Skin epidermis (tissue), 12 donors: ENCODE results near the gene SKA2.
A peak's percentile ranks its signal among the peaks of the same experiment; 100 is the strongest.
"Not testable (repeated sequence)": the region's sequence is repeated elsewhere in the genome, so short reads cannot be mapped to it uniquely, and the experiment has no call there.

Experiments used
- H3K27ac ChIP-seq, 21 experiments: fragments of 200-600 bp; sonication (generic) in 11 of 21; one replicate each; pipeline ENCODE4 v1.5.0; 2020; ENCODE audit warnings: mild to moderate bottlenecking in 3 of 21, inconsistent platforms in 2 of 21, moderate library complexity in 2 of 21
- H3K4me3 ChIP-seq, 7 experiments: fragments of 200-600 bp; sonication (generic) in 2 of 7; one replicate each; pipeline ENCODE4 v1.5.0; 2020; ENCODE audit warnings: inconsistent platforms in 2 of 7, mild to moderate bottlenecking in 2 of 7, moderate library complexity in 1 of 7

The SKA2 gene

GRCh38 chr17:59154721-59155438 is at the start of gene SKA2:
Gene SKA2 (minus strand): TSS chr17:59155186. CDS start chr17:59155163, 23 bp downstream.
- H3K4me3 ChIP-seq: peak within 1 kb of the TSS; percentile 45 to 94 (median 58)

GRCh38 chr17:59202320-59202719 is 47.3 kb upstream of the SKA2 start:
- H3K27ac ChIP-seq: no peak overlapping the region

More at GRCh38 chr17:59154721-59155438, at the start of gene SKA2:
- H3K27ac ChIP-seq: peak within 1 kb of the TSS; percentile 27 to 89 (median 82)

GRCh38 chr17:59199398-59199797 is 44.4 kb upstream of the SKA2 start:
- H3K4me3 ChIP-seq: no peak overlapping the region
- H3K27ac ChIP-seq: no peak overlapping the region

More at GRCh38 chr17:59202320-59202719, 47.3 kb upstream of the SKA2 start:
- no peak overlapping the region for H3K4me3 ChIP-seq

GRCh38 chr17:59193336-59193862 is 38.4 kb upstream of the SKA2 start:
- no peak overlapping the region for H3K4me3 ChIP-seq
- H3K27ac ChIP-seq: no peak overlapping the region

- Histone ChIP-seq H3K27ac (no peak overlapping the region), H3K4me3 (no peak overlapping the region)
Measured at GRCh38 chr17:59190806-59191205, 35.8 kb upstream of the SKA2 start.

GRCh38 chr17:59186850-59187249 is 31.9 kb upstream of the SKA2 start:
- H3K4me3 ChIP-seq: no peak overlapping the region
- H3K27ac ChIP-seq: no peak overlapping the region

GRCh38 chr17:59185997-59186396 is 31.0 kb upstream of the SKA2 start:
- H3K27ac ChIP-seq: no peak overlapping the region
- no peak overlapping the region for H3K4me3 ChIP-seq

GRCh38 chr17:59181481-59181880 is 26.5 kb upstream of the SKA2 start:
- Histone ChIP-seq H3K4me3 (no peak overlapping the region), H3K27ac (no peak overlapping the region)

- Histone ChIP-seq H3K27ac (no peak overlapping the region), H3K4me3 (no peak overlapping the region)
Measured at GRCh38 chr17:59180626-59181025, 25.6 kb upstream of the SKA2 start.

- not testable (repeated sequence) for H3K4me3 ChIP-seq, H3K27ac ChIP-seq
Measured at GRCh38 chr17:59179601-59180000, 24.6 kb upstream of the SKA2 start.

- H3K4me3 ChIP-seq: no peak overlapping the region
- H3K27ac ChIP-seq: no peak overlapping the region
Measured at GRCh38 chr17:59178266-59178985, 23.4 kb upstream of the SKA2 start.

- Histone ChIP-seq H3K4me3 (no peak overlapping the region), H3K27ac (no peak overlapping the region)
Measured at GRCh38 chr17:59175076-59175475, 20.1 kb upstream of the SKA2 start.

- Histone ChIP-seq H3K27ac (no peak overlapping the region), H3K4me3 (no peak overlapping the region)
Measured at GRCh38 chr17:59174671-59175070, 19.7 kb upstream of the SKA2 start.

GRCh38 chr17:59172436-59173004 is 17.5 kb upstream of the SKA2 start:
- no peak overlapping the region for H3K4me3 ChIP-seq
- H3K27ac ChIP-seq: no peak overlapping the region

- no peak overlapping the region for H3K4me3 ChIP-seq
- no peak overlapping the region for H3K27ac ChIP-seq
Measured at GRCh38 chr17:59167571-59168001, 12.6 kb upstream of the SKA2 start.

- no peak overlapping the region for H3K4me3 ChIP-seq
- H3K27ac ChIP-seq: peak overlapping the region in 1 of 21 experiments; percentile 50
Measured at GRCh38 chr17:59165933-59166342, 11.0 kb upstream of the SKA2 start.

- H3K27ac ChIP-seq: no peak overlapping the region
- H3K4me3 ChIP-seq: no peak overlapping the region
Measured at GRCh38 chr17:59161477-59161876, 6.5 kb upstream of the SKA2 start.

GRCh38 chr17:59160157-59161025 is 5.4 kb upstream of the SKA2 start:
- Histone ChIP-seq H3K4me3 (no peak overlapping the region), H3K27ac (peak overlapping the region in 6 of 21 experiments; percentile 37 to 81 (median 64))

- peak within 1 kb of the TSS; percentile 45 to 94 (median 58) for H3K4me3 ChIP-seq
- peak within 1 kb of the TSS; percentile 27 to 89 (median 82) for H3K27ac ChIP-seq
Measured at GRCh38 chr17:59155439-59156177, 622 bp upstream of the SKA2 start, which contains the start of gene PRR11. Gene PRR11 (plus strand): TSS chr17:59155746. CDS start chr17:59169753, 14,007 bp downstream.
